HG03095 (cell line): ENCODE data around the gene GIPC2.
"Not testable (repeated sequence)": the region's sequence is repeated elsewhere in the genome, so short reads cannot be mapped to it uniquely, and the experiment has no call there.

Source experiments
- ATAC-seq: cut with Tn5 transposase; IDR thresholded peaks from one replicate; pipeline ENCODE4 v1.9.1; 2021; ENCODE audit warnings: moderate library complexity; ENCODE audit not compliant: unreplicated experiment

Gene GIPC2

DNA sequence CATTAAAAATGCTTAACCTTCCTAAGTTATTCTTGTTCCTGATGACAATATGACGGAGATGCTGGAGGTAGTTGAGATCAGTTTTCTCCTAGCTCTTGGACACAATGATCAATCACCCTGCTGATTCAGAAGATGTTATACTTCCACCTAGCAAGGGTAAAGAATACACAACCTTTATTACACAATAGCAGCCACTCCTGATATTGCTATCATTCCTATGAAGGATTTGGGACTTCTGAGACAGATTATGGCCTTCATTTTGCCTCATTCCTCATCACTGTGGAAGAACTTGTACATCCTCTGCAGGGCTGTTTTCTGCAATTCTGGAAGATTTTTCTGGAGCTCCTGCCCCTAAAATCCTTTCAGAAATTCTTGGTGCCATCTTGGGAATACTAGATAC is 47.8 kb downstream of the GIPC2 start:
- no peak for ATAC-seq

- no peak for ATAC-seq
Observed at GRCh38 chr1:78094639-78095038, 48.9 kb downstream of the GIPC2 start.

DNA sequence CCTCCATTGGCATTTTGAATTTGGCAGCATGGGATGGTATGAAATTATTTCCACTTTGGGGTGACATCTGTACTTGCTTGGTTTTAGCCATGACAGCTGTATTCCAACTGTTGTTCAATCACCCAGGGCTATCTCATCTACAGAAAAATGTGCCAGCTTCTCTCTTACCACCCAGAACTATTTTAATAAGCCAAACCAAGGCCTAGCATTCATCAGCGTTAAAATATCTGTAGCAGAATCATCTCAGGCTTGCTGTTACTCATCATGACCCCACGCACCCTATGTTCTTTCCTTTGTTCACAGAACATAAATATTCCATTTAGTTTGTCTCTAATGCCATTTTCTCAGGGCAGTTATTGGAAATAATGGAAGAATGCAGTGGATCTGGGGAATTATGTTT is 49.8 kb downstream of the GIPC2 start:
- ATAC-seq = no peak

DNA sequence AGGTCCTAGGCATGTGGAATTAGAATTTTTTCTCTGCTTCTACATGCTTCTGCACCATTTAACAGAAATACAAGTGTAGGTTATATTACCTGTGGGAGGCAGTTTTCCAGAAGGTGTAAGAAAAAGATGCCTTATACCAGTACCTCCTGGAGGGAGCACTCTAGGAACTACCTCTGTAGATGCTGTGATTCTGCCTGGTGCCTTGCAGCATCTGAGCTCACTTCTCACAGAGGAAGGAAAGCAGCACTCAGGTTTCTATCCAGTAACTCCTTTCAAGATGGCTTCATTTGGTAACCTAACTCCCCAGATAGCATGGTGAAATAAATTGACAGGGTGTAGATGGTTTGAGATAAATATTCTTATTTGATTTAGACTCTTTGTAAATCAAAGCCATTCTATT is 50.3 kb downstream of the GIPC2 start:
- no peak for ATAC-seq

- no peak for ATAC-seq
Observed at GRCh38 chr1:78096976-78097375, 51.2 kb downstream of the GIPC2 start.

DNA sequence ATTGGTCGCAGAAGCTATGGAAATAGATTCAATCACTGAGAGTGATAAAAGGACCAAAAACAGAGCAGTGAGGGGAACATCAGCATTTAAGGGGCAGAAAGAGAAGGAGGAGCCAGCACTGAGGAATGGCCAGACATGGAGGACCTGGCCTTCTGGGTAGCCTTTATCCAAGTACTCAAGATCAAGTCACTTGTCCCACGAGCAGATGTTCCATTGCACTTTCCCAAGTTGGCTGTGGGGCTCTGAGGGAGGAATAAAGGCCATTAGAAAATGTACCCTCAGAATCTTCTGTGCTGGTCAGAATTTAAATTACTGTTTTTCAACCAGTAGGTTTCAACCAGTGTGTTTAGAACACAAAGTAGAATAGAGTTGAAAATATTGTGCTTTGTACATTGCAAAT is 55.3 kb downstream of the GIPC2 start:
- no peak for ATAC-seq

DNA sequence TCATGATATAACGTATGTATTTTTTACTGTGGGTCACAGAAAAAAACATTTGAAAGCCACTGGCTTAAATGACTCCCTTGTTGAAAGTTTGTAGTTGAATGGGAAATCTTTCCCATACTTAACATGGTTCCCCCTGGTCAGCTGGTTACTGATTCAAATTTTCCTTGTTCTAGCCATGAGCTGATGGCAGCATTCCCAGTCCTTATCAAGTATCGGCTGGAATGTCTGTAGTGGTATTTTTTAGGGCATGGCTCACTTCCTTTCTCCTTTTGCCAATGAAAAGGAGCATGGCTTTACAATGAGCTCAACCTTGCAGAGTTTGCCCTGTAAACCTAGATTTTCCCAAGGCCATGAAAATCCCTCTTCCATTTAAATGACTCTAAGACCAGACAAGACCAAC is 55.7 kb downstream of the GIPC2 start:
- ATAC-seq = no peak

- no peak for ATAC-seq
Observed at GRCh38 chr1:78102082-78102481, 56.3 kb downstream of the GIPC2 start.

DNA sequence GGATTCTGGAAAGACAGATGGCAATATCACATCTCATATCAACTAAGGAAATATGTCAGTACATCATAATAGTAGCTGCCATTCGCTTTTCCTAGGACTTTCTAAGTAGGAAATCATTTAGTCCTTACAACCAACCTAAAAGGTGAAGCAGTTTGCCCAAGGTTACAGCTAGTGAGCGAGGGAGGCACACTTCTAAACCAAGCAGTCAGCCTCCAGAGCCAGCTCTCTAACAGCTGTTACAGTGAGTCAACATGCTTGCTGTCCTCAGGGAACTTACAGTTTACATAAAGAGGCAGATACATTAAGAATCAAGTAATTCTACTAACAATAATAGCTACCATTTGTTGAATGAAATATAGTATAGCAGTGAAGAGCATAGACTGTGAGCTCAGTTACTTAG is 57.1 kb downstream of the GIPC2 start:
- ATAC-seq = no peak

DNA sequence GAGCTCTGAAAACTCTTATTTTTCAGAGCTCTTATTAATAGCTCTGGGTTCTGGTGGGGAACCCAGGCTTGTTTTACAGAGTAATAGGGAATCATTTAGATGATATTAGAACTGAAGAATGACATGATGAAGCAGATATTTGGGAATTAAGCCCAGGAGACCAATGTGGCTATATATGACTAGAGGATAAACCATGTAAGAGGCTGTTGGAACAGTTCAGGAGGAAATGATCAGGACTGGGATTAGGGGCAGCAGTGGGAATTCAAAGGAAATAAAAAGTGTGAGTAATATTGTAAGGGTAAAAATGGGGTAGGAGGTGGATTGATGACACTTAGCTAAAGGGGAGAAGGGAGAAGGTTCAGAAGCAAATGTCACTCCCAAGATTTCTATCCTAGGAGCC is 58.6 kb downstream of the GIPC2 start:
- no peak for ATAC-seq

DNA sequence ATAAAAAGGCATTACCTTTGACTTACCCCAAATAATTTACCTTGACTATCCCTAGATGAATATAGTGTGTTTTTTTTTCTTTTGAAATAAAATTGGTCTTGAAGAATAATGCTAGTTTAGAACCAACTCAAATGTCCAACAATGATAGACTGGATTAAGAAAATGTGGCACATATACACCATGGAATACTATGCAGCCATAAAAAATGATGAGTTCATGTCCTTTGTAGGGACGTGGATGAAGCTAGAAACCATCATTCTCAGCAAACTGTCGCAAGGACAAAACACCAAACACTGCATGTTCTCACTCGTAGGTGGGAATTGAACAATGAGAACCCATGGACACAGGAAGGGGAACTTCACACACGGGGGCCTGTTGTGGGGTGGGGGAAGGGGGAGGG is 63.9 kb downstream of the GIPC2 start:
- not testable (repeated sequence) for ATAC-seq

DNA sequence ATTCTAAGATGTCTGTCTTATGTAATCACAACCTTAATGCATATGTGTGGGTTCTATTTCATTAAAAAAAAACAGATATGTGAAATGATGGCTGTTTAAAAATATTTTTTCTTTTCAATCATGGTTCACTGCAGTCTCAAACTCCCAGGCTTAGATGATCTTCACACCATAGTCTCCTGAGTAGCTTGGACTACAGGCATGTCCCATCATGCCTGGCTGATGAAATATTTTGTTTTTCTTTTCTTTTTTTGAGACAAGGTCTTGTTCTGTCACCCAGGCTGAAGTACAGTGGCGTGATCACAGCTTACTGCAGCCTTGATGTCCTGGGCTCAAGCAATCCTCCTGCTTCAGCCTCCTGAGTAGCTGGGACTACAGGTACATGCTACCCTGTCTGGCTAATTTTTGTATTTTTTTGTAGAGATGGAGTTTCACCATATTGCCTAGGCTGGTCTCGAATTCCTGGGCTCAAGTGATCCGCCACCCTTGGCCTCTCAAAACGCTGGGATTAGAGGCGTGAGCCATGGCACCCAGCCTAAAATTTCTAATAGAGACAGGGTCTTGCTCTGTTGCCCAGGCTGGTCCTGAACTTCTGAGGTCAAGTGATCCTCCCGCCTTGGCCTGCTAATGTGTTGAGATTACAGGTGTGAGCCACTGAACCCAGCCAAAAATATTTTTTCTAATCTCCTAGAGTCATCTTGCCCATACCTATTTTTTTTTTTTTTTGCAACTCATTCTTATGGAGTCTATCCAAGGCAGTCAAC is 67.6 kb downstream of the GIPC2 start:
- no peak for ATAC-seq

GRCh38 chr1:78114034-78114956 is 68.5 kb downstream of the GIPC2 start:
- peak; percentile 92 for ATAC-seq

GRCh38 chr1:78120485-78120884 is 74.7 kb downstream of the GIPC2 start:
- not testable (repeated sequence) for ATAC-seq

DNA sequence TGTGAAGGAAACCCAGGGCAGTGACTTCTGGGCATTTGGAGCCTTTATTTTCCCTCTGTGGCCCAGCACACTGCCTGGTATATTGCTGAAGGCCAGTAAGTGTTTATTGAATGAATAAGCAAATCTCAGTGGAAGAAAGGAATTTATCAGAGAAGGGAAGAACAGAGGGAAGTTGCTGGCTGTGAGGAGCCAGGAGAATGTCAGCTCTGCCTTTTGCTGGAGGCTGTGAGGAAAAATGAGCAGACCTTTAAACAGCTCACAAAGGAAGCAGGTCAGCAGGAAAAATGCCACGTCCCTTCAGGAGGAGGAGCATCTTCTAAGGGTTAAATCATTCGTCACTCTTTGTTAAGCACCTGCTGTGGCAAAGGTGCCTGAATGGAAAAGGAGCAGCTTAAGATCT is 75.9 kb downstream of the GIPC2 start:
- no peak for ATAC-seq

DNA sequence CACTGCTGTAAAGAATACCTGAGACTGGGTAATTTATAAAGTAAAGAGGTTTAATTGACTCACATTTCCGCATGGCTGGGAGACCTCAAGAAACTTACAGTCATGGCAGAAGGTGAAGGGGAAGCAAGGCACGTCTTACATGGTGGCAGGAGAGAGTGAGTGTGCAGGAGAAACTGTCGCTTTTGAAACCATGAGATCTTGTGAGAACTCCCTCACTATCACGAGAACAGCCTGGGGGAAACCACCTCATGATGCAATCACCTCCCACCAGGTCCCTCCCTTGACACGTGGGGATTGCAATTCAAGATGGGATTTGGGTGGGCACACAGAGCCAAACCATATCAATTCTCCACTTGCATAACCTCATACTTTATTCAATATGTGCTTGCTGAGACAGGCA is 76.6 kb downstream of the GIPC2 start:
- ATAC-seq = no peak

DNA sequence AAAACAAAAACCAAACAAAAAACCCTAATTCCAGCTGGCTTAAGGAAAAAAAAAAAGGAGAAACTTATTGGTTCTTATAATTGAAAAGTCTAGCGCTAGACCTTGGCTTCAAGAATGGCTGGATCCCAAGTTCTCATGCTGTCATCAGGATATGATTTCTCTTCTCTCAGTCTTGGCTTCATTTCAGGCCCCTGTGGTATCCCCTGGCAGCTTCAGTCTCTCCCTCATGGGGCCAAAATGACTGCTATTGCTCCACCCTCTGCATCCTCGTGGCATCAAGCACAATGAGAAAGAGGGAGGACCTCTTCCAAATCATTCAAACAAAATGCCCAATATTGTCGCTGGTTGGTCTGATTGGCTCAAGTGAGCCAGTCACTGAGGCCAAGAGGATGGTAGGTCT is 80.7 kb downstream of the GIPC2 start:
- no peak for ATAC-seq

GRCh38 chr1:78132174-78132947 is 86.6 kb downstream of the GIPC2 start:
- ATAC-seq = no peak

DNA sequence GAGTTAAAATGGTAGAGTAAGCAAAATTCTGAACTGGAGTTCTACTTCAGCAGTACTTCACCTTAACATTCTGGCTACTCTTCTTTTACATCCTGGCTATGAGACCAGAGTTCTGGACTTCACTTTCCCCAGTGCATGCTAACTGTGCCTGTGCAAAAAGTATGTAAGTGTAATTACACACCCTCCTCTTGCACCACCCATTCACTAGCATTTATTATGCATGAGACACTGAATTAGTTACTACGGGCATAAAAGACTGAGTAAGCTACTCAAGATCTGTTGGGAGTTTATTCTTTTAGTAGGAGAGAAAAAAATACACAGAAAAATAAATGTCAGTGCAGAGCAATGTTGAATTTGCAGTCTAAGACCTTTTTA is 87.2 kb downstream of the GIPC2 start:
- no peak for ATAC-seq

- ATAC-seq = no peak
Observed at GRCh38 chr1:78136680-78137079, 90.9 kb downstream of the GIPC2 start.

GRCh38 chr1:78141531-78142231 is 95.9 kb downstream of the GIPC2 start:
- no peak for ATAC-seq
